ENCODE measurements around the gene MUSTN1.

MUSTN1 gene

DNA sequence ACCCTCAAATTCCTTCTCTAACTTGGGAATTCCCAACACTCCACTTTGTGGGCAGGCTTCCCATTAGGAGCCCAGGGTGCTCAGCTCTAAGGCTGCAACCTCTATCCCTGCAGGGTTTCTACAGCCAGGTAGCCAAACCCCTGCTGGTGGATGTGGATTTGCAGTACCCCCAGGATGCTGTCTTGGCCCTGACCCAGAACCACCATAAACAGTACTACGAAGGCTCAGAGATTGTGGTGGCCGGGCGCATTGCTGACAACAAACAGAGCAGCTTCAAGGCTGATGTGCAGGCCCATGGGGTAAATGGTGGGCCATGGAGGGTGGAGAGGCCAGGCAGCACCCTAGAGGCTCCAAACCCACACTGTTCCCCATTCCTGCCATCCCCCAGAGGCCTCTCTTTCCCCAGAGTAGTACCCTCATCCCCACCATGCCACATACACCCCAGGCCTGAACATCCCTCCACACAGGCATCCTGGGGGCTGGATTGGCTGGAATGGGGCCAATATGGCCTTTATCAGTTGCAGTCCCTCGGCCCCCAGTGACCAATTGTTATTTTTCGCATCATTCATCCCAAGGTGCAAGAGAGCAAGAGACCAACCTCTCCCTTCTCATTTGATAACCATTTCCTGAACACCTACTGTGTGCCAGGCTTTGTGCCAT lies 49.8 kb downstream of the MUSTN1 start:
- DNase-seq (ENCODE audit: low spot score) = no peak

DNA sequence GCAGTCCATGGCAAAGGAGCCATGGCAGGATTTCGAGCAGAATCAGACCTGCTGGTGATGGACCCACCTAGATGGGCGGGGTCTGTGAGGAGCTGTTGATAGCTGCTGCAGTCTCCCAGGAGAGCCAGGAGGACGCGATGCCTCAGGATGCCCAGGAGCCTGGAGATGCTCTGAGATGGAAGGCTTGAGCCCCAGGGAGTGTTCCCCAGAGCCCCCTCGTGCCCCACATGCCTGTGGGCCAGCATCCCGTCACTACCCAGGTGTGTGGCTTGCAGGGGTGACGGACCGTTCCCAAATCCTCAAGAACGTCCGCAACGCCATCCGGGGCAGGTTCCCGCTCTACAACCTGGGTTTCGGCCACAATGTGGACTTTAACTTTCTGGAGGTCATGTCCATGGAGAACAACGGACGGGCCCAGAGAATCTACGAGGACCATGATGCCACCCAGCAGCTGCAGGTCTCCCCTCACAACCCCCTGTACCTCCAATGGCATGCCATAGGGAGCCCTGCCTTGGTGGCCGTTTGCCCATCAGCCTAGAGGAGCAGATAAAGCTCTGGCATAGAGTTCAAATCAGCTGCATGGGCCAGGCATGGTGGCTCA lies 50.7 kb downstream of the MUSTN1 start:
- DNase-seq (ENCODE audit: low spot score) = no peak

DNA sequence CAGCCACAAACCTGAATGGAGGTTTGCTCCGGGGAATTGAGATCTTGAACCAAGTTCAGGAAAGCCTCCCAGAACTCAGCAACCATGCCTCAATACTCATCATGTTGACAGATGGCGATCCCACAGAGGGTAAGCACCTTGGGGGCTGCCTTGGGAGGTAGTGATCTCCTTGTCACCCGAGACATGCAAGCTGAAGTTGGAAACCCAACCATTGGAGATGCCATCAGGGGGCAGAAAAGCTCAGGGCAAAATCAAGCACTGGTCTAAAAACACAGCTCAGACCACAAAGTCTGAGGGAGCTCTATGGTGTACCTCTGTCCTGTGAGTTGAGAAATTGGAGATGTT lies 51.6 kb downstream of the MUSTN1 start:
- DNase-seq (ENCODE audit: low spot score) = no peak
